ENCODE measurements around the gene IGSF3. TPM values are rescaled to one million over a fixed set of nuclear protein-coding genes. Genes with fewer than 3 reads are reported as not detected.
"Not testable (repeated sequence)": the region's sequence is repeated elsewhere in the genome, so short reads cannot be mapped to it uniquely, and the experiment has no call there.

IGSF3 gene
- total RNA-seq, 1 donor from 2014 or later, result 2.5 TPM

GRCh38 chr1:116591951-116592605 is 75.5 kb downstream of the IGSF3 start:
- ATAC-seq; DNase-seq (ENCODE audit: low spot score); intact Hi-C loops (cut with DNase I): not testable (repeated sequence)

- ATAC-seq; DNase-seq (ENCODE audit: low spot score); intact Hi-C loops (cut with DNase I): not testable (repeated sequence)
These were observed 76.3 kb downstream of the IGSF3 start for GRCh38 chr1:116591006-116591950.

GRCh38 chr1:116590359-116591005 is 77.1 kb downstream of the IGSF3 start:
- intact Hi-C loops (cut with DNase I); ATAC-seq; DNase-seq (ENCODE audit: low spot score): not testable (repeated sequence)

- intact Hi-C loops (cut with DNase I); ATAC-seq; DNase-seq (ENCODE audit: low spot score): not testable (repeated sequence)
These were observed 78.3 kb downstream of the IGSF3 start for GRCh38 chr1:116589101-116589735.

GRCh38 chr1:116587501-116588227 is 79.9 kb downstream of the IGSF3 start:
- intact Hi-C loops (cut with DNase I), result no loop called here
- ATAC-seq (no peak), DNase-seq (ENCODE audit: low spot score) (no peak)

- DNase-seq (ENCODE audit: low spot score) (no peak), ATAC-seq (no peak)
- intact Hi-C loops (cut with DNase I), result no loop called here
These were observed 80.8 kb downstream of the IGSF3 start for GRCh38 chr1:116586741-116587143.

DNA sequence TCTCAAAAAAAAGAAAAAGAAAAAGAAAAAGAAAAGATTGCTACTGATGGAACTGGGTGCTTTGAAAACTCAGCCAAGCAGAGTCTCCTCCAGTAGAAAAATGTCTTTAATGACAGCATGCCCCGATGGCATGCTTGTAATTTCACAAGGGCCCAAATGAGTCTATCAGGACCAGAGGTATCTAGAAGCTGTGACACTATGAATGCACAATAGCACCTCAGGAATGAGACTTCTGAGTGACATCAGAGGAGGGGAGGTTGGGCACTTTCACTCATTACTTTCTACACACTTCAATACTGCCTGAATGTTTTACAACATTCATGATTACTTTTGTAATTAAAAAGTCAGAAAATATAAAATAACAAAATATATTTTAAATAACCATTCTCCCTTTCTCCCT is 81.6 kb downstream of the IGSF3 start:
- intact Hi-C loops (cut with DNase I), result no loop called here
- ATAC-seq (no peak), DNase-seq (ENCODE audit: low spot score) (no peak)

DNA sequence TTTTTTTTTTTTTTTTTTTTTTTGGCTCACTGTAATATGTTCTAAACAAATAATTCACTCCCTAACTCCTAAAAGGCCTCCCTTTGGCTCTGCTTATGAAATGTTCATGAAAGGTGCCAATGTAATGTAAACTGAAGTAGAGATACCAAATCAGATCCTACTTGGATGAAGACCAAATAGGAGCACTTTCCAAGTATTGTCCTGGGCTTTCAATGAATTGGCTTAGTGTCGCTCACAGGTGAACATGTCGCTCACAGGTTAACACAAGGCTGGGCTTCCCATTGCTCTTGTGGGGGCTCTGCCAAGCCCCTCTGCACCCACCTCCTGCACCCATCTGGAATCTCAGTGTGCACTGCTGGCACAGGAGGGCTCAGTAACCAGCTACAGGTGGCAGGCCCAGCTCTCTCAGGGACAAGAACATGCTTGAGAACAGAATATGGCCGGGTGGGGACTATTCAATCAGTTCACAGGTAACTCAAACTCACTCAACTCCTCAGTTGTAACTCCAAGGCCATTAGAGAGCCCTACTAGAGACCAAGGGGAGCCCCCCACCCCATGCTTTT is 86.1 kb downstream of the IGSF3 start:
- DNase-seq (ENCODE audit: low spot score) (no peak), ATAC-seq (no peak)
- intact Hi-C loops (cut with DNase I), result no loop called here

GRCh38 chr1:116580446-116581322 is 86.8 kb downstream of the IGSF3 start:
- intact Hi-C loops (cut with DNase I), result no loop called here
- DNase-seq (ENCODE audit: low spot score) (no peak), ATAC-seq (no peak)

- DNase-seq (ENCODE audit: low spot score) (no peak), ATAC-seq (no peak)
- intact Hi-C loops (cut with DNase I), result no loop called here
These were observed 88.2 kb downstream of the IGSF3 start for GRCh38 chr1:116579259-116579875.

- no peak for DNase-seq (ENCODE audit: low spot score)
- no peak for ATAC-seq
- intact Hi-C loops (cut with DNase I), result no loop called here
These were observed 89.0 kb downstream of the IGSF3 start for GRCh38 chr1:116578581-116578980.

GRCh38 chr1:116577759-116578314 is 89.7 kb downstream of the IGSF3 start:
- intact Hi-C loops (cut with DNase I), result no loop called here
- no peak for DNase-seq (ENCODE audit: low spot score)
- ATAC-seq, result no peak

DNA sequence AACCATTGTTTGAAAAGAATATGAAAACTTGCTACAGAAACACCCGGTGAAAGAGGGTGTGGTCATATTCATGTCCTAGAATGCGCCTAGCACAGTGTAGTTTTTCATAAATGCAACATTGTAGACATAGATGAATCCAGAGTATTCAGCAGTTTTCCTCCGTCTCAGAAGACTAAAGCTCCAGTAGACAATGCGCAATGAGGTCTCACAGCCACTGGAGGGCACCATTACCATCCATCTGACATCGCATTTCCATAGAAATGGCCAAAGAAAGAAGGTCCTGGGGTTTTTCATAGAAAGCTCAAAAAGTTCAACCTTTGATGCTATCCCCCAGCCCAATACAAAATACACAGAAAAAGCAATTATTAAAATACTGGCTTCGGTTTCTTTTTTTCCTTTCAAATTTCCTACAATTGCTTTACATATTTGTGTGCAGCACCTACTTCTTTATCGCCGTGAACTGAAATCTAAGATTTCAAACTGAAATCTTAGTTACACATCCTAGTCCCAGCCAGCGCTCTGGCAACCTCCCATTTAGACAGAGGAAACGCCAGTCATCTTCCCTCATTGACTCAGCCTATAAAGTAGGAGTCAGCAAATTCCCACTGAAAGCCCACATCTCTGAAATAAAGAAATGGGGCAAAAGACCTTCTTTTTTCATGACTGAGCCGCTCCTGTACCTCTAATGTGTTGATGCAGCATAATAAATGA is 92.8 kb downstream of the IGSF3 start:
- ATAC-seq (no peak), DNase-seq (ENCODE audit: low spot score) (peak; percentile 73)
- intact Hi-C loops (cut with DNase I), result no loop called here

DNA sequence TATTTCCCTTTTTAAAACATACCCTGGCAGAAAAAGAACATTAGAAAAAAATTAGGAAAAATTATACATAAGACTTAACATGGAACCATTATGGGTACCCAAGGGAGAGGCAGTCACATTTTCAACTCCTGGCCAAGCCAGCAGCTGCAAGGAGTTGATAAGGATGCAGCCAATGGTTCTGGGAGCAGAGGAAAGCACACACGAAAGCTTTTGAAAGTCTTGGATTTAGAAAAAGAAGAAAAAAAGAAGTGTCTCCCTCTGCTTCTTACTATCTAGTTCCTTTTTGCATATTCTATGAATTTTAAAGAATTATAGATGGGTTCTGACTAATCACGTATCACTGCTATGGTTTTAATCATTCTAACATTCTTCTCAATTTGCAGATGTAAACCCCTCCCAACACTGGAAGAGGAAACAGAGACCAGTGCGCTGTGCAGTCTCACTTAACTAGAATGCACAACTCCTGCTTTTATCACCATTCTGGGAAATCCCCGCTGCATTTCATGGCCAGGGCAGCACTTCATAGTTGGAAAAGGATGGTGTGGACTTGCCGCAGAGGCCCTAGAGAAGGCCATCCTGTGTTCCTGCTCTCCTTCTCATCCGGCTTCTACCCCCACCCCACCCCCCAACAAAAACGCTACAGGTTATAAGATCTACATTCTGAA is 94.0 kb downstream of the IGSF3 start:
- no peak for DNase-seq (ENCODE audit: low spot score)
- ATAC-seq, result no peak
- intact Hi-C loops (cut with DNase I), result no loop called here

GRCh38 chr1:116572771-116573430 is 94.6 kb downstream of the IGSF3 start:
- intact Hi-C loops (cut with DNase I), result no loop called here

More at GRCh38 chr1:116572771-116573430, 94.6 kb downstream of the IGSF3 start:
- ATAC-seq (no peak), DNase-seq (ENCODE audit: low spot score) (no peak)

Measured in sciatic nerve (tissue), 2 donors.